Fibroblast of peridontal ligament (primary cell): ENCODE measurements around the gene POLE.
"Not testable (repeated sequence)": the region's sequence is repeated elsewhere in the genome, so short reads cannot be mapped to it uniquely, and the experiment has no call there.

Source experiments
- DNase-seq: peaks from one replicate; pipeline ENCODE4 v3.0.0-alpha.2; 2010; ENCODE audit errors: extremely low read depth

POLE gene

GRCh38 chr12:132615579-132616038 lies 71.5 kb downstream of the POLE start:
- DNase-seq, result no peak

GRCh38 chr12:132614861-132615578 lies 72.1 kb downstream of the POLE start:
- DNase-seq, result peak; percentile 85

- DNase-seq, result no peak
These were observed 73.1 kb downstream of the POLE start for GRCh38 chr12:132614029-132614428.

- DNase-seq, result no peak
These were observed 75.5 kb downstream of the POLE start for GRCh38 chr12:132611620-132612019.

GRCh38 chr12:132610866-132611602 lies 76.1 kb downstream of the POLE start:
- no peak for DNase-seq

- DNase-seq, result peak; percentile 63
These were observed 76.9 kb downstream of the POLE start, which contains the start of gene LRCOL1 for GRCh38 chr12:132610051-132610759. Gene LRCOL1 (minus strand): TSS chr12:132610582. CDS start chr12:132606251, 4,331 bp downstream.

- DNase-seq, result no peak
These were observed 78.6 kb downstream of the POLE start for GRCh38 chr12:132608231-132609171.

- DNase-seq, result no peak
These were observed 80.2 kb downstream of the POLE start for GRCh38 chr12:132606927-132607326.

GRCh38 chr12:132606466-132606865 lies 80.7 kb downstream of the POLE start:
- DNase-seq, result no peak

GRCh38 chr12:132605892-132606291 lies 81.2 kb downstream of the POLE start:
- DNase-seq, result no peak

GRCh38 chr12:132604668-132605441 lies 82.3 kb downstream of the POLE start:
- DNase-seq, result no peak

- DNase-seq, result no peak
These were observed 83.0 kb downstream of the POLE start for GRCh38 chr12:132604151-132604618.

- no peak for DNase-seq
These were observed 83.6 kb downstream of the POLE start for GRCh38 chr12:132603240-132604150.

- DNase-seq, result no peak
These were observed 84.4 kb downstream of the POLE start for GRCh38 chr12:132602572-132603239.

GRCh38 chr12:132601171-132601883 lies 85.8 kb downstream of the POLE start:
- no peak for DNase-seq

- DNase-seq, result peak; percentile 62
These were observed 86.8 kb downstream of the POLE start for GRCh38 chr12:132600048-132601032.

GRCh38 chr12:132599502-132599901 lies 87.6 kb downstream of the POLE start:
- DNase-seq, result not testable (repeated sequence)
